Erythroblast (primary cell): ENCODE data around the gene KNL1.

Experiments
- GATA1 ChIP-seq: IDR thresholded peaks from 2 replicates; pipeline ENCODE4 v1.6.1; 2011; ENCODE audit warnings: low read depth, mild to moderate bottlenecking, control low read depth, low read length, moderate library complexity
- POLR2A ChIP-seq: IDR thresholded peaks from 2 replicates; pipeline ENCODE4 v1.6.1; 2011; ENCODE audit warnings: mild to moderate bottlenecking, low read length

GRCh38 chr15:40618906-40619305 lies 24.9 kb downstream of the KNL1 start:
- TF ChIP-seq POLR2A (no peak), GATA1 (no peak)
